ENCODE results near the gene FOXE1. TPM values are rescaled to one million over a fixed set of nuclear protein-coding genes. Genes with fewer than 3 reads are reported as not detected.

Gene FOXE1
- total RNA-seq, 1 donor from 2014 or later: 1.2 TPM

Other genes starting within 250 kb of the FOXE1 start
- 17.6 TPM for gene TSTD2, start 219.9 kb upstream of the FOXE1 start, total RNA-seq (ENCODE audit: insufficient read depth, low replicate concordance)
- gene NCBP1, start 219.4 kb upstream of the FOXE1 start, total RNA-seq (ENCODE audit: insufficient read depth, low replicate concordance): 25.3 TPM
- gene XPA, start 155.9 kb upstream of the FOXE1 start, total RNA-seq (ENCODE audit: insufficient read depth, low replicate concordance): 49.8 TPM
- gene TRMO, start 69.3 kb downstream of the FOXE1 start, total RNA-seq (ENCODE audit: insufficient read depth, low replicate concordance): 37.1 TPM
- gene HEMGN, start 84.9 kb downstream of the FOXE1 start, total RNA-seq (ENCODE audit: insufficient read depth, low replicate concordance): 30.3 TPM
- 14.2 TPM for gene ANP32B, start 130.1 kb downstream of the FOXE1 start, total RNA-seq (ENCODE audit: insufficient read depth, low replicate concordance)
- 42.9 TPM for gene NANS, start 203.5 kb downstream of the FOXE1 start, total RNA-seq (ENCODE audit: insufficient read depth, low replicate concordance)

Data from umbilical cord (tissue), 1 donor.